Psoas muscle (tissue), 8 donors: ENCODE results near the gene ATP8A1. TPM values are rescaled to one million over a fixed set of nuclear protein-coding genes. Genes with fewer than 3 reads are reported as not detected.

Experiments
- ATAC-seq, 4 donors: fragments of 200-7000 bp; cut with Tn5 transposase; one replicate each; pipeline ENCODE4 v1.9.1; 2020; ENCODE audit warnings: moderate library complexity in 3 of 4, mild to moderate bottlenecking in 2 of 4
- DNase-seq, 2 donors: peaks; one replicate each; pipeline ENCODE4 v3.0.0-alpha.2; 2020
- H3K27ac ChIP-seq: fragments of 200-600 bp; one replicate; pipeline ENCODE4 v1.8.0; 2022
- H3K27me3 ChIP-seq, 3 donors: fragments of 200-600 bp in 1 of 3; one replicate each; pipeline versions ENCODE4 v1.6.1 to v1.8.0; 2013 to 2022; ENCODE audit warnings: low read length in 2 of 3, mild to moderate bottlenecking in 2 of 3, moderate library complexity in 1 of 3; ENCODE audit not compliant: insufficient read depth in 3 of 3
- H3K36me3 ChIP-seq, 2 donors: fragments of 200-600 bp in 1 of 2; one replicate each; pipeline versions ENCODE4 v1.6.1 to v1.8.0; 2013 to 2022; ENCODE audit warnings: low read depth in 1 of 2, mild to moderate bottlenecking in 1 of 2, moderate library complexity in 1 of 2; ENCODE audit not compliant: insufficient read depth in 1 of 2
- H3K4me1 ChIP-seq: fragments of 200-600 bp; one replicate; pipeline ENCODE4 v1.8.0; 2022
- H3K4me3 ChIP-seq: fragments of 200-600 bp; one replicate; pipeline ENCODE4 v1.8.0; 2022; ENCODE audit warnings: mild to moderate bottlenecking
- H3K9me3 ChIP-seq: fragments of 200-600 bp; one replicate; pipeline ENCODE4 v1.8.0; 2022
- CTCF ChIP-seq: fragments of 200-600 bp; IDR thresholded peaks from one replicate; pipeline ENCODE4 v1.8.0; 2022; ENCODE audit warnings: antibody characterized with exemption
- WGBS, 3 donors: extraction: QIAGEN DNeasy Blood & Tissue Kit; methylation state at CpG; one replicate each; pipeline versions ENCODE4 v1.1.6 to v1.1.7; 2013; 5-methylcytosine and 5-hydroxymethylcytosine counted together
- intact Hi-C, 2 donors: fragments of 100-400 bp; cut with DNase I; formaldehyde crosslinking; loops; one replicate each; pipeline versions ENCODE4 v1.11.0 to v1.14.2; 2022
- polyA plus RNA-seq, 3 donors: library from polyadenylated mRNA; stranded (reverse); fragments of 200-250 nt; gene quantifications; one replicate each; pipeline ENCODE4 v1.2.3, GENCODE V29; 2013
- total RNA-seq, 4 donors: library from RNA; stranded (reverse); fragmentation: NEBNext Ultra II Directional in 2 of 4; extraction: Animal tissue kit (Norgen Biotek cat#: 25700) in 2 of 4; gene quantifications; one replicate each; pipeline versions ENCODE4 v1.2.1 to v1.2.4, GENCODE V29; 2021 to 2023
- donor health status: healthy with polysubstance abuse.
- donor health status: DM: no; HTN: no; CAD: no; lungs with moderate emphysema.
- donor health status: Bipolar disorder and iron deficiency.
- donor health status: healthy.
- donor health status: DM: yes; HTN: yes; CAD: no.
- donor health status: DM: no; HTN: no; CAD: no.
- donor health status: DM: no; HTN: no; CAD: no.
- donor health status: DM: yes; HTN: yes; CAD: no.

The ATP8A1 gene
- total and polyA plus RNA-seq, 7 donors, result 2.2 to 26.5 (median 14.7) TPM

GRCh38 chr4:42440083-42440482, 216.8 kb downstream of the ATP8A1 start:
- TF ChIP-seq CTCF, result no peak
- peaks cover 3 to 56% of the 10 kb centered on the region in 2 donors for H3K36me3 ChIP-seq
- H3K4me3 ChIP-seq, result no peak overlapping the region
- ATAC-seq (no peak), DNase-seq (no peak)
- H3K9me3 ChIP-seq, result no peaks in the 10 kb centered on the region
- WGBS, 3 donors, result 93 to 94% (median 94%) methylated on average over 4 of the region's 4 CpGs
- no peaks in the 10 kb centered on the region for H3K4me1 ChIP-seq
- no peaks in the 10 kb centered on the region for H3K27me3 ChIP-seq
- intact Hi-C loops, result no loop called here
- H3K27ac ChIP-seq, result no peak overlapping the region

- no peak for ATAC-seq
Measured at GRCh38 chr4:42436928-42437565, 219.9 kb downstream of the ATP8A1 start.

GRCh38 chr4:42428036-42428435, 228.9 kb downstream of the ATP8A1 start:
- DNase-seq, result no peak
- no peaks in the 10 kb centered on the region for H3K9me3 ChIP-seq
- no peak for TF ChIP-seq CTCF
- no peaks in the 10 kb centered on the region for H3K27me3 ChIP-seq
- no peaks in the 10 kb centered on the region for H3K4me1 ChIP-seq
- H3K36me3 ChIP-seq, result peaks cover 0 to 26% of the 10 kb centered on the region in 2 donors
- no peak overlapping the region for H3K4me3 ChIP-seq
- intact Hi-C loops, result no loop called here
- 83 to 87% (median 87%) methylated on average over 2 of the region's 2 CpGs for WGBS, 3 donors
- no peak overlapping the region for H3K27ac ChIP-seq
- no peak for ATAC-seq

More at GRCh38 chr4:42436928-42437565, 219.9 kb downstream of the ATP8A1 start:
- WGBS, 3 donors, result 74 to 83% (median 82%) methylated on average over 7 of the region's 7 CpGs
- Histone ChIP-seq H3K27me3 (no peaks in the 10 kb centered on the region), H3K9me3 (no peaks in the 10 kb centered on the region), H3K27ac (no peak overlapping the region), H3K4me1 (no peaks in the 10 kb centered on the region), H3K36me3 (peaks cover 3 to 48% of the 10 kb centered on the region in 2 donors), H3K4me3 (no peak overlapping the region)
- intact Hi-C loops, result no loop called here
- TF ChIP-seq CTCF, result no peak
- no peak for DNase-seq

- no peaks in the 10 kb centered on the region for H3K4me1 ChIP-seq
- H3K4me3 ChIP-seq, result no peak overlapping the region
- 88 to 91% (median 91%) methylated on average over 19 of the region's 19 CpGs for WGBS, 3 donors
- ATAC-seq, result no peak
- H3K27me3 ChIP-seq, result no peaks in the 10 kb centered on the region
- no peaks in the 10 kb centered on the region for H3K9me3 ChIP-seq
- intact Hi-C loops, result no loop called here
- TF ChIP-seq CTCF, result no peak
- peaks cover 0 to 45% of the 10 kb centered on the region in 2 donors for H3K36me3 ChIP-seq
- no peak for DNase-seq
- no peak overlapping the region for H3K27ac ChIP-seq
Measured at GRCh38 chr4:42425146-42426065, 231.5 kb downstream of the ATP8A1 start.
